Measurements from ENCODE around the gene COX6B2. TPM values are rescaled to one million over a fixed set of nuclear protein-coding genes. Genes with fewer than 3 reads are reported as not detected.

Gene COX6B2
- total and polyA plus RNA-seq, 2 donors (not counting 3 experiments of a cell fraction or from before 2014, with no cell fraction given): not detected

DNA sequence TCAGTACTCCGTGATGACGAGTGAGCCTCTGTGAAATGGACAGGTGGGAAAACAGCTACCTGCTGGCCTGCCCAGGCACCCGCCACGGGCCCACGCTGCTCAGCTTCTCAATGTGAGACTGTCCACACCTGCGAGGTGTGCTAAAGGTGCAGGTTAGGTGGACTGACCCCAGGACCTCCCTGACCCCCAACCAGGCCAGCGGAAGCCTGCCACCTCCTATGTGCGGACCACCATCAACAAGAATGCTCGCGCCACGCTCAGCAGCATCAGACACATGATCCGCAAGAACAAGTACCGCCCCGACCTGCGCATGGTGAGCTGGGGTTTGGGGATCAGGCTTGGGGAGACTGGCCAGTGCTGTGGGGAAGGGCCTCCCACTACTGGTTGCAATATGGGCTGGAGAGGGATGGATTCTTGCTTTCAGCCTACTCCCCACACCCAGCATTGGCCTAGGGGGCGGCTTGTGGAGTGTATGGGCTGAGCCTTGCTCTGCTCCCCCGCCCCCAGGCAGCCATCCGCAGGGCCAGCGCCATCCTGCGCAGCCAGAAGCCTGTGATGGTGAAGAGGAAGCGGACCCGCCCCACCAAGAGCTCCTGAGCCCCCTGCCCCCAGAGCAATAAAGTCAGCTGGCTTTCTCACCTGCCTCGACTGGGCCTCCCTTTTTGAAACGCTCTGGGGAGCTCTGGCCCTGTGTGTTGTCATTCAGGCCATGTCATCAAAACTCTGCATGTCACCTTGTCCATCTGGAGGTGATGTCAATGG, 33.4 kb upstream of the COX6B2 start:
- no peaks in the 10 kb centered on the region for H3K27me3 ChIP-seq (ENCODE audit: control insufficient read depth in 2 of 2, insufficient read depth in 2 of 2, low read length in 2 of 2)
- no peaks in the 10 kb centered on the region for H3K9me3 ChIP-seq (replicated peaks; ENCODE audit: control insufficient read depth, insufficient read depth, low read length)
- ChIA-PET CTCF (interaction anchor here (2.9 kb wide), 1 partner anchor 86 kb away, joined by 10 read pairs; no protein-coding TSS in a partner anchor), POLR2A (interaction anchor here (0.6 to 1.6 kb wide), 4 partner anchors 20 to 177 kb away, joined by 3 to 7 read pairs (median 4); partner anchors contain the start of genes HSPBP1 and UBE2S)
- intact Hi-C loops (cut with micrococcal nuclease): loop anchor here (10.0 kb wide), 2 partner anchors 217 to 243 kb away; partner anchors contain the start of genes TNNT1, ZNF524 and ZNF865
- H3K36me3 ChIP-seq (ENCODE audit: control insufficient read depth in 2 of 2, extremely low read depth in 1 of 2, insufficient read depth in 2 of 2, low read length in 2 of 2): peaks cover 14 to 30% of the 10 kb centered on the region in 2 experiments
- no peaks in the 10 kb centered on the region for H3K9me1 ChIP-seq (replicated peaks; ENCODE audit: control insufficient read depth, extremely low read depth, insufficient read depth, low read length)
- H2AFZ ChIP-seq (ENCODE audit: low read depth, low read length): no peak overlapping the region
- dilution Hi-C loops (cut with MboI; ENCODE audit: extremely low pct_ligation_motif_present, low sequenced_read_pairs): no loop called here
- H3K79me2 ChIP-seq (ENCODE audit: control insufficient read depth, insufficient read depth, low read length): peaks cover 41% of the 10 kb centered on the region
- BruUV-seq (replicated peaks): no TSS peak
- no peak overlapping the region for H3K27ac ChIP-seq (ENCODE audit: insufficient read depth, low read depth, low read length)
- no peak overlapping the region for H3K9ac ChIP-seq (replicated peaks; ENCODE audit: extremely low read depth, insufficient read depth, low read length)
- peak overlapping the region; percentile 96 for H3K4me2 ChIP-seq (ENCODE audit: insufficient read depth, low read length)
- DNase-seq (ENCODE audit: low read depth, low spot score): no peak
- TF ChIP-seq EZH2 (IDR thresholded peaks at IDR 0.05; ENCODE audit: borderline replicate concordance, low read depth, low read length, severe bottlenecking) (no peak), MYC (IDR thresholded peaks at IDR 0.05; ENCODE audit: low read depth, low read length) (no peak), POLR2A (IDR thresholded peaks at IDR 0.05; ENCODE audit: low read depth, low read length) (no peak), FOS (IDR thresholded peaks at IDR 0.05; ENCODE audit: borderline replicate concordance, insufficient read depth, low read length) (no peak), JUN (IDR thresholded peaks at IDR 0.05; ENCODE audit: borderline replicate concordance, insufficient read depth, insufficient read length, low read depth) (no peak), POLR2AphosphoS5 (IDR thresholded peaks at IDR 0.05; ENCODE audit: insufficient read depth, low read depth, low read length) (no peak), GATA2 (IDR thresholded peaks at IDR 0.05; ENCODE audit: insufficient read depth, insufficient read length, low read depth, low read length) (no peak)
- TF ChIP-seq, protein P1, sequence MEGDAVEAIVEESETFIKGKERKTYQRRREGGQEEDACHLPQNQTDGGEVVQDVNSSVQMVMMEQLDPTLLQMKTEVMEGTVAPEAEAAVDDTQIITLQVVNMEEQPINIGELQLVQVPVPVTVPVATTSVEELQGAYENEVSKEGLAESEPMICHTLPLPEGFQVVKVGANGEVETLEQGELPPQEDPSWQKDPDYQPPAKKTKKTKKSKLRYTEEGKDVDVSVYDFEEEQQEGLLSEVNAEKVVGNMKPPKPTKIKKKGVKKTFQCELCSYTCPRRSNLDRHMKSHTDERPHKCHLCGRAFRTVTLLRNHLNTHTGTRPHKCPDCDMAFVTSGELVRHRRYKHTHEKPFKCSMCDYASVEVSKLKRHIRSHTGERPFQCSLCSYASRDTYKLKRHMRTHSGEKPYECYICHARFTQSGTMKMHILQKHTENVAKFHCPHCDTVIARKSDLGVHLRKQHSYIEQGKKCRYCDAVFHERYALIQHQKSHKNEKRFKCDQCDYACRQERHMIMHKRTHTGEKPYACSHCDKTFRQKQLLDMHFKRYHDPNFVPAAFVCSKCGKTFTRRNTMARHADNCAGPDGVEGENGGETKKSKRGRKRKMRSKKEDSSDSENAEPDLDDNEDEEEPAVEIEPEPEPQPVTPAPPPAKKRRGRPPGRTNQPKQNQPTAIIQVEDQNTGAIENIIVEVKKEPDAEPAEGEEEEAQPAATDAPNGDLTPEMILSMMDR (IDR thresholded peaks at IDR 0.05; ENCODE audit: extremely low read depth in 1 of 2, insufficient read depth in 1 of 2, low read depth in 1 of 2, low read length in 2 of 2): no peak
- TF ChIP-seq, protein P2, sequence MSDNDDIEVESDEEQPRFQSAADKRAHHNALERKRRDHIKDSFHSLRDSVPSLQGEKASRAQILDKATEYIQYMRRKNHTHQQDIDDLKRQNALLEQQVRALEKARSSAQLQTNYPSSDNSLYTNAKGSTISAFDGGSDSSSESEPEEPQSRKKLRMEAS (IDR thresholded peaks at IDR 0.05; ENCODE audit: insufficient read depth, insufficient read length): no peak
- H3K4me1 ChIP-seq (ENCODE audit: control insufficient read depth, extremely low read depth, insufficient read depth, low read length): peaks cover 31% of the 10 kb centered on the region
- H4K20me1 ChIP-seq (replicated peaks; ENCODE audit: control insufficient read depth, extremely low read depth, insufficient read depth, low read length): peaks cover 4% of the 10 kb centered on the region
- FAIRE-seq: no peak
- H3K4me3 ChIP-seq (replicated peaks in 1 of 3; ENCODE audit: insufficient read depth in 1 of 3, low read depth in 1 of 3, low read length in 3 of 3): peak overlapping the region in 2 of 3 experiments; percentile 67 to 69
